ENCODE measurements around the gene CNTNAP5.

GRCh38 chr2:124633812-124634211, 608.7 kb downstream of the CNTNAP5 start:
- TF ChIP-seq CTCF (IDR thresholded peaks at IDR 0.05) (no peak), EZH2 (IDR thresholded peaks at IDR 0.05; ENCODE audit: borderline replicate concordance, insufficient read depth, low read depth, low read length, poor library complexity, severe bottlenecking) (no peak)
